Heart left ventricle (tissue), 16 donors: Measurements from ENCODE around the gene ZBTB20. TPM values are rescaled to one million over a fixed set of nuclear protein-coding genes. Genes with fewer than 3 reads are reported as not detected.

ENCODE experiments used
- ATAC-seq, 4 donors: fragments of 200-7000 bp; cut with Tn5 transposase; one replicate each; pipeline ENCODE4 v1.9.1; 2020 to 2022; ENCODE audit warnings: moderate library complexity in 4 of 4, mild to moderate bottlenecking in 3 of 4, moderate number of reproducible peaks in 1 of 4
- DNase-seq, 5 donors: peaks; one replicate each; pipeline ENCODE4 v3.0.0-alpha.2; 2020
- H3K27ac ChIP-seq, 12 donors: fragments of 200-600 bp; sonication (generic) in 4 of 12; one replicate each; pipeline versions ENCODE4 v1.5.0 to v1.8.0; 2016 to 2022; ENCODE audit warnings: mild to moderate bottlenecking in 2 of 12
- H3K27me3 ChIP-seq, 9 donors: fragments of 200-600 bp; sonication (generic) in 2 of 9; one replicate each; pipeline versions ENCODE4 v1.5.1 to v1.8.0; 2016 to 2022; ENCODE audit warnings: mild to moderate bottlenecking in 3 of 9
- H3K36me3 ChIP-seq, 9 donors: fragments of 200-600 bp; sonication (generic) in 2 of 9; one replicate each; pipeline versions ENCODE4 v1.5.0 to v1.8.0; 2018 to 2022; ENCODE audit warnings: mild to moderate bottlenecking in 2 of 9
- H3K4me1 ChIP-seq, 12 donors: fragments of 200-600 bp; sonication (generic) in 4 of 12; one replicate each; pipeline versions ENCODE4 v1.5.0 to v1.8.0; 2016 to 2022; ENCODE audit warnings: mild to moderate bottlenecking in 3 of 12
- H3K4me3 ChIP-seq, 12 donors: fragments of 200-600 bp; sonication (generic) in 4 of 12; one replicate each; pipeline versions ENCODE4 v1.5.0 to v1.8.0; 2017 to 2022; ENCODE audit warnings: mild to moderate bottlenecking in 9 of 12, moderate library complexity in 4 of 12
- H3K9me3 ChIP-seq, 12 donors: fragments of 200-600 bp; sonication (generic) in 4 of 12; one replicate each; pipeline versions ENCODE4 v1.5.0 to v1.8.0; 2016 to 2022; ENCODE audit warnings: mild to moderate bottlenecking in 1 of 12
- POLR2A ChIP-seq, 2 donors: fragments of 450-650 bp; IDR thresholded peaks; one replicate each; pipeline ENCODE4 v1.6.1; 2017; ENCODE audit warnings: antibody characterized with exemption in 2 of 2, mild to moderate bottlenecking in 2 of 2, moderate library complexity in 2 of 2
- WGBS, 4 donors: extraction: QIAGEN DNeasy Blood & Tissue Kit in 2 of 4; methylation state at CpG; one replicate each; pipeline versions ENCODE4 v1.1.5 to v1.1.7; 2013 to 2018; 5-methylcytosine and 5-hydroxymethylcytosine counted together
- intact Hi-C, 10 donors: fragments of 100-400 bp; cut with DNase I; formaldehyde crosslinking; loops; one replicate each; pipeline versions ENCODE4 v1.11.1 to v1.14.2; 2022
- polyA plus RNA-seq, 2 donors: library from polyadenylated mRNA; stranded (reverse); fragments of 200-250 nt; gene quantifications; one replicate each; pipeline ENCODE4 v1.2.3, GENCODE V29; 2013
- total RNA-seq, 9 donors: library from RNA; depleted of rRNA in 2 of 9; stranded (reverse); fragments of >200 nt in 2 of 9; fragmentation: NEBNext Ultra II Directional in 3 of 9; extraction: Animal tissue kit (Norgen Biotek cat#: 25700) in 3 of 9; gene quantifications; one replicate each; pipeline versions ENCODE4 v1.1.0 to v1.2.4, GENCODE V29; 2016 to 2023
- TF ChIP-seq, protein P1 (sequence below), 12 donors: fragments of 200-600 bp; sonication (generic) in 4 of 12; IDR thresholded peaks; one replicate each; pipeline versions ENCODE4 v1.5.0 to v1.8.0; 2018 to 2022; ENCODE audit warnings: antibody characterized with exemption in 12 of 12, mild to moderate bottlenecking in 5 of 12
- donor health status: ischemic (EF 13 %, LVEDD 7.1; RV severe dilation, severe dysfunction).
- donor health status: healthy with polysubstance abuse.
- donor health status: DM: no; HTN: yes; CAD: no.
- donor health status: DM: no; HTN: no; CAD: no.
- donor health status: ischemic (EF 25% LVEDD 6.9; RV normal size, moderate dysfunction).
- donor health status: ischemic (EF 25% LVEDD 5.7; RV mildly dilated, moderate dysfunction).
- donor health status: healthy.
- donor health status: DM: yes; HTN: yes; CAD: no.
- donor health status: ischemic (EF 35%, LVEDD 5.7; RV mildly dilated, moderate dysfunction).
- donor health status: nonischemic (EF 11% LVEDD 7.7; RV severe dilation, severe dysfunction).
- donor health status: DM: yes; HTN: yes; CAD: no.
- donor health status: PGD.
- donor health status: ischemic (EF 29% LVEDD 5.4; RV normal size, mild dysfunction).
- donor health status: nonischemic (EF 23%, LVEDD 6.1; RV moderate dilation, normal function).

ZBTB20 gene
- total and polyA plus RNA-seq, 11 donors: 6.2 to 109 (median 77.3) TPM

DNA sequence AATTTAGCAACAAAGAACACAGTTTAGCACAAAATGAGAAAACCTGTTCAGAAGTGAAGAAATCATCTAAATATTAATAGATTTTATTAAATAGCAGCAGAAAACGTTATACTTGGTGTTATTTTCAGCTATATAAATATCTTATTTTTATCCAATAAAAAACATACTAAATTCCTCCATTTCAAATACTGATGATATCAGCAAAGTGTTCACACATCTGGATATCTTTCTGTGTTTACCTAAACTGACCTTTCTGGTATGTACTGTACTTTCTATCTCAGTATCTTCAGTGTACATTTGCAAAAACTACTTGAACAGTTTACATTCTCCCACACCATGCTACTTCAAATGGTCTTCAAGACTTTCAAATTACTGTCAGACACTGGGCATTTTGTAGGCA, 179.9 kb downstream of the ZBTB20 start:
- H3K36me3 ChIP-seq: peaks cover 0 to 16% (median 0%) of the 10 kb centered on the region in 9 donors
- ATAC-seq: no peak
- intact Hi-C loops: no loop called here
- peaks cover 0 to 10% (median 0%) of the 10 kb centered on the region in 12 donors for H3K4me1 ChIP-seq
- no peaks in the 10 kb centered on the region for H3K27me3 ChIP-seq
- H3K9me3 ChIP-seq: no peaks in the 10 kb centered on the region
- 33 to 51% (median 38%) methylated on average over 1 of the region's 1 CpG for WGBS, 4 donors
- no peak overlapping the region for H3K27ac ChIP-seq
- H3K4me3 ChIP-seq: no peak overlapping the region
- no peak for DNase-seq
- TF ChIP-seq POLR2A (IDR thresholded peaks at IDR 0.05): no peak
- TF ChIP-seq, protein P1, sequence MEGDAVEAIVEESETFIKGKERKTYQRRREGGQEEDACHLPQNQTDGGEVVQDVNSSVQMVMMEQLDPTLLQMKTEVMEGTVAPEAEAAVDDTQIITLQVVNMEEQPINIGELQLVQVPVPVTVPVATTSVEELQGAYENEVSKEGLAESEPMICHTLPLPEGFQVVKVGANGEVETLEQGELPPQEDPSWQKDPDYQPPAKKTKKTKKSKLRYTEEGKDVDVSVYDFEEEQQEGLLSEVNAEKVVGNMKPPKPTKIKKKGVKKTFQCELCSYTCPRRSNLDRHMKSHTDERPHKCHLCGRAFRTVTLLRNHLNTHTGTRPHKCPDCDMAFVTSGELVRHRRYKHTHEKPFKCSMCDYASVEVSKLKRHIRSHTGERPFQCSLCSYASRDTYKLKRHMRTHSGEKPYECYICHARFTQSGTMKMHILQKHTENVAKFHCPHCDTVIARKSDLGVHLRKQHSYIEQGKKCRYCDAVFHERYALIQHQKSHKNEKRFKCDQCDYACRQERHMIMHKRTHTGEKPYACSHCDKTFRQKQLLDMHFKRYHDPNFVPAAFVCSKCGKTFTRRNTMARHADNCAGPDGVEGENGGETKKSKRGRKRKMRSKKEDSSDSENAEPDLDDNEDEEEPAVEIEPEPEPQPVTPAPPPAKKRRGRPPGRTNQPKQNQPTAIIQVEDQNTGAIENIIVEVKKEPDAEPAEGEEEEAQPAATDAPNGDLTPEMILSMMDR (IDR thresholded peaks at IDR 0.05): no peak

DNA sequence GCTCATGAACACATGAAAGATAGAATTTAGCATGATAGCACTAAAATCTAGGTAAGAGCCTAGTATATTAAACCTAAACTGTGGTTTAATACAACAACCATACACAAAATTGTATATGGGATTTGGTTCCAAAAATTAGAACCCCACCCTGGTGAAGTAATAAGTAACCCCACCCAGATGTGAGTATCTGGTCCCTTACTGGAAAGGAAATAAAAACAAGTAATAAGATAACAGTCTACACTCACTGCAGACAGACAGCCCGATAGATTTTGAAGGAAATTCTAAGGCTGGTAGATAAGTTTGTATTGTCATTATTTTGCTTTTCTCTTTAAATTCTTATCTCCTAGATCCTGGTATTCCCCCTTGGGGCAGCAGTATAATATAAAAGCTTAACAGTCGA, 184.9 kb downstream of the ZBTB20 start:
- WGBS, 4 donors: 36 to 53% (median 40%) methylated on average over 2 of the region's 2 CpGs
- DNase-seq: no peak
- Histone ChIP-seq H3K36me3 (peaks cover 0 to 8% (median 0%) of the 10 kb centered on the region in 9 donors), H3K27ac (no peak overlapping the region), H3K4me1 (peaks cover 0 to 11% (median under 1%) of the 10 kb centered on the region in 12 donors), H3K4me3 (no peak overlapping the region), H3K9me3 (no peaks in the 10 kb centered on the region), H3K27me3 (no peaks in the 10 kb centered on the region)
- intact Hi-C loops: no loop called here
- TF ChIP-seq, protein P1 (IDR thresholded peaks at IDR 0.05): no peak
- TF ChIP-seq POLR2A (IDR thresholded peaks at IDR 0.05): no peak
- no peak for ATAC-seq

DNA sequence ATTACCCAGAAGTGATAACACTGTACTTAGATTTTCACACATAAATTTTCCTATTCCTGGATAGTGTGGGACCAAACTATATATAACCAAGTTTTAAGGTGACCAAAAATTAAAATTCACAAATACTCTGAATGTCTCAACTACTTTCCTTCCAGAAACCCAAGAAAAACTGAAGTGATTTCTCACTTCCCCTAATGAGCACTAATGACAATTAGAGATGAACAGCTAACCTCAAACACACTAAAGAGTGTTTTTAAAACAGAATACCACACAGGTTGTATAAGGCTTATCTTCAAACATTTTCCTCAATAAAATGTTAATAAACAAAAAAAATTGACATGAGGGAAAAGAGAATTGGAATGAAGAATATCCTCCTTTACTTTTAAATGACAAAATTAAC, 188.2 kb downstream of the ZBTB20 start:
- DNase-seq (no peak), ATAC-seq (no peak)
- no peaks in the 10 kb centered on the region for H3K27me3 ChIP-seq
- no peak overlapping the region for H3K4me3 ChIP-seq
- H3K27ac ChIP-seq: no peak overlapping the region
- peaks cover 0 to 27% (median 8%) of the 10 kb centered on the region in 12 donors for H3K9me3 ChIP-seq
- peaks cover 0 to 12% (median 0%) of the 10 kb centered on the region in 9 donors for H3K36me3 ChIP-seq
- H3K4me1 ChIP-seq: peaks cover 0 to 8% (median 0%) of the 10 kb centered on the region in 12 donors
- intact Hi-C loops: no loop called here
- TF ChIP-seq, protein P1 (IDR thresholded peaks at IDR 0.05): no peak
- no peak for TF ChIP-seq POLR2A (IDR thresholded peaks at IDR 0.05)

DNA sequence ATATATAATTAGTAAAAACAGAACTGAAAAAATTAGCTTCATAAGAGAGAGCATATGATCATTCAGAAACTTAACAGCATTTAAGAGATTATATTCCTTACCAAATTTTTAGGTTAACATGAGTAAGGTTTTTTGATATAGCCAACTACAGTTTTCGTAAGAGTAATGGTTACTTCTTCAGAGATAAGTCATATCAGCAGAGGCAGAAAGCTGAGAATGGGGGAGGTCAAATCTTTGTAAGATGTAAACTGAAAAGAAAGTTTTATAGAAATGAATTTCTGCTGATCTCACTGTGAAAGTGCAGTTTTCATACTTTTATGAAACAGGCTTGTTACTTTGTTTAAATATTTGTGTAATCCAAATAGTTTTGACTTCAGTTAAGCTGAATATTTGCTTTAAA, 193.3 kb downstream of the ZBTB20 start:
- WGBS, 4 donors: 98 to 100% (median 99%) methylated on average over 1 of the region's 1 CpG
- ATAC-seq (no peak), DNase-seq (no peak)
- H3K36me3 ChIP-seq: peaks cover 0 to 12% (median 0%) of the 10 kb centered on the region in 9 donors
- intact Hi-C loops: no loop called here
- H3K27ac ChIP-seq: no peak overlapping the region
- H3K4me1 ChIP-seq: peaks cover 0 to 8% (median 0%) of the 10 kb centered on the region in 12 donors
- no peak for TF ChIP-seq POLR2A (IDR thresholded peaks at IDR 0.05)
- TF ChIP-seq, protein P1 (IDR thresholded peaks at IDR 0.05): no peak
- no peaks in the 10 kb centered on the region for H3K27me3 ChIP-seq
- no peak overlapping the region for H3K4me3 ChIP-seq
- peaks cover 0 to 52% (median 27%) of the 10 kb centered on the region in 12 donors for H3K9me3 ChIP-seq
